Aorta (tissue), 5 donors: ENCODE measurements around the gene ARID1B. TPM values are rescaled to one million over a fixed set of nuclear protein-coding genes. Genes with fewer than 3 reads are reported as not detected.

Source experiments
- ATAC-seq: fragments of 200-7000 bp; cut with Tn5 transposase; one replicate; pipeline ENCODE4 v1.9.1; 2022; ENCODE audit warnings: moderate library complexity; ENCODE audit not compliant: low FRiP score
- DNase-seq, 2 donors: peaks; one replicate each; pipeline ENCODE4 v3.0.0-alpha.2; 2020
- H3K27ac ChIP-seq, 2 donors: one replicate each; pipeline ENCODE4 v1.5.1; 2013; ENCODE audit warnings: low read length in 2 of 2, mild to moderate bottlenecking in 2 of 2, moderate library complexity in 2 of 2, control low read depth in 1 of 2, inconsistent platforms in 1 of 2, low read depth in 1 of 2
- H3K27me3 ChIP-seq, 2 donors: one replicate each; pipeline ENCODE4 v1.6.1; 2013; ENCODE audit warnings: control low read depth in 1 of 2, low read length in 1 of 2, mild to moderate bottlenecking in 1 of 2, moderate library complexity in 1 of 2; ENCODE audit not compliant: insufficient read depth in 2 of 2, control insufficient read depth in 1 of 2
- H3K36me3 ChIP-seq, 2 donors: one replicate each; pipeline ENCODE4 v1.6.1; 2013; ENCODE audit warnings: control low read depth in 1 of 2, low read length in 1 of 2, mild to moderate bottlenecking in 1 of 2; ENCODE audit not compliant: insufficient read depth in 2 of 2, control insufficient read depth in 1 of 2
- H3K4me1 ChIP-seq, 2 donors: one replicate each; pipeline ENCODE4 v1.6.1; 2013; ENCODE audit warnings: low read length in 2 of 2, control low read depth in 1 of 2, mild to moderate bottlenecking in 1 of 2, moderate library complexity in 1 of 2; ENCODE audit not compliant: insufficient read depth in 2 of 2, control insufficient read depth in 1 of 2
- H3K4me3 ChIP-seq, 2 donors: one replicate each; pipeline ENCODE4 v1.5.1; 2013; ENCODE audit warnings: low read length in 2 of 2, control low read depth in 1 of 2, mild to moderate bottlenecking in 1 of 2
- H3K9me3 ChIP-seq: one replicate; pipeline ENCODE4 v1.6.1; 2013; ENCODE audit warnings: mild to moderate bottlenecking, low read length; ENCODE audit not compliant: control insufficient read depth
- WGBS, 2 donors: extraction: QIAGEN DNeasy Blood & Tissue Kit; methylation state at CpG; one replicate each; pipeline ENCODE4 v1.1.7; 2013; 5-methylcytosine and 5-hydroxymethylcytosine counted together
- intact Hi-C, 2 donors: fragments of 100-400 bp; cut with DNase I; formaldehyde crosslinking; loops; one replicate each; pipeline versions ENCODE4 v1.14.2 to v1.15.0; 2022
- polyA plus RNA-seq, 2 donors: library from polyadenylated mRNA; stranded (reverse); fragments of 200-250 nt; gene quantifications; one replicate each; pipeline ENCODE4 v1.2.3, GENCODE V29; 2013
- total RNA-seq, 2 donors: library from RNA; stranded (reverse); fragmentation: NEBNext Ultra II Directional; extraction: Animal tissue kit (Norgen Biotek cat#: 25700); gene quantifications; one replicate each; pipeline ENCODE4 v1.2.1, GENCODE V29; 2021
- donor health status: healthy with polysubstance abuse.
- donor health status: Bipolar disorder and iron deficiency.
- donor health status: DM: no; HTN: no; CAD: no.
- donor health status: DM: no; HTN: no; CAD: no.
- donor health status: DM: yes; HTN: yes; CAD: no.

ARID1B gene
- total and polyA plus RNA-seq, 4 donors: 6.5 to 143 (median 54.5) TPM

- Histone ChIP-seq H3K9me3 (no peaks in the 10 kb centered on the region), H3K27me3 (no peaks in the 10 kb centered on the region), H3K27ac (no peak overlapping the region), H3K4me3 (no peak overlapping the region), H3K36me3 (no peaks in the 10 kb centered on the region), H3K4me1 (peaks cover 4% of the 10 kb centered on the region in 2 donors)
- intact Hi-C loops: no loop called here
- ATAC-seq (no peak), DNase-seq (no peak)
- 49 to 51% methylated on average over 8 of the region's 8 CpGs for WGBS, 2 donors
Observed at GRCh38 chr6:156824142-156824541, 47.0 kb downstream of the ARID1B start.

- no peaks in the 10 kb centered on the region for H3K27me3 ChIP-seq
- no peak overlapping the region for H3K27ac ChIP-seq
- no peak overlapping the region for H3K4me3 ChIP-seq
- WGBS, 2 donors: 14 to 28% methylated on average over 3 of the region's 3 CpGs
- no peaks in the 10 kb centered on the region for H3K36me3 ChIP-seq
- peaks cover 4% of the 10 kb centered on the region in 2 donors for H3K4me1 ChIP-seq
- intact Hi-C loops: loop anchor here in 1 of 2 donors (5.0 kb wide), 1 partner anchor 43 kb away; no protein-coding TSS in a partner anchor
- DNase-seq: no peak
- no peaks in the 10 kb centered on the region for H3K9me3 ChIP-seq
- no peak for ATAC-seq
Observed at GRCh38 chr6:156825475-156825874, 48.3 kb downstream of the ARID1B start.

DNA sequence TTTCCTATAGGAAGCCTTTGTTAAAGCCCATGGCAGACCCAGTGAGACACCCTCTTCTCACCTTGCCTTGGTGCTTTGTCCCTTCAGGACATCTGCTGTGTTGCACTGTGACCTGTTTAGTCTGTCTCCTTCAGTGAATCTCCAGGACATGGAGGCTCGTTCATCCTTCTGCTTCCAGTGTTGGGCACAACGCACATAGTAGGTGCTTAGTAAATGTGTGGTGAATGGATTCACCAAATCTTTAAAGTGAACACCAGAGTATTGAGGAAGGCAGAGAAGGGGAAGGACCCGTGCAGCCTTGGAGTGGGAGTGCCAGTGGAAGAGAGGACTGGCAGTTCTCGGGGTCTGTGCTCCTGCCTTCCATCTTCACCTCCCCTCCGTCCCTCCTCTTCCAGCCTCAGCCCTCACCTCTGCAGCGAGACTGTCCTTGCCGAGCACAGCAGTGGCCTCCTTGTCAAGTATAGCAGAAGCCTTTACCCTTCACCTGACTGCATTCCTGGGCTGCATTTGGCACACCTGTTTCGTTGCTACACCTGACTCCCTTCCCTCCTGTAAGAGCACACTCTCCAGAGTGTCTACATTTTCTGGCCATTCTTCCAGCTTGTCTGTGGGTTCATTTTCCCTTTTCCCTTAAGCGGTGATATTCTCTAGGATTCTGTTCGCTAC is 49.2 kb downstream of the ARID1B start:
- no peak overlapping the region for H3K4me3 ChIP-seq
- peaks cover 4% of the 10 kb centered on the region in 2 donors for H3K4me1 ChIP-seq
- no peak for DNase-seq
- no peaks in the 10 kb centered on the region for H3K9me3 ChIP-seq
- H3K27ac ChIP-seq: no peak overlapping the region
- 93% methylated on average over 10 of the region's 10 CpGs for WGBS, 2 donors
- intact Hi-C loops: loop anchor here in 1 of 2 donors (5.0 kb wide), 1 partner anchor 44 kb away; no protein-coding TSS in a partner anchor
- ATAC-seq: peak; percentile 16
- H3K36me3 ChIP-seq: no peaks in the 10 kb centered on the region
- no peaks in the 10 kb centered on the region for H3K27me3 ChIP-seq

- H3K4me3 ChIP-seq: no peak overlapping the region
- no peaks in the 10 kb centered on the region for H3K36me3 ChIP-seq
- intact Hi-C loops: loop anchor here in 1 of 2 donors (5.0 kb wide), 1 partner anchor 45 kb away; no protein-coding TSS in a partner anchor
- H3K4me1 ChIP-seq: peaks cover 3 to 6% of the 10 kb centered on the region in 2 donors
- DNase-seq (no peak), ATAC-seq (no peak)
- no peaks in the 10 kb centered on the region for H3K9me3 ChIP-seq
- 24 to 31% methylated on average over 4 of the region's 4 CpGs for WGBS, 2 donors
- no peaks in the 10 kb centered on the region for H3K27me3 ChIP-seq
- H3K27ac ChIP-seq: peak overlapping the region in 1 of 2 donors; percentile 80
Observed at GRCh38 chr6:156827382-156827781, 50.2 kb downstream of the ARID1B start.

DNA sequence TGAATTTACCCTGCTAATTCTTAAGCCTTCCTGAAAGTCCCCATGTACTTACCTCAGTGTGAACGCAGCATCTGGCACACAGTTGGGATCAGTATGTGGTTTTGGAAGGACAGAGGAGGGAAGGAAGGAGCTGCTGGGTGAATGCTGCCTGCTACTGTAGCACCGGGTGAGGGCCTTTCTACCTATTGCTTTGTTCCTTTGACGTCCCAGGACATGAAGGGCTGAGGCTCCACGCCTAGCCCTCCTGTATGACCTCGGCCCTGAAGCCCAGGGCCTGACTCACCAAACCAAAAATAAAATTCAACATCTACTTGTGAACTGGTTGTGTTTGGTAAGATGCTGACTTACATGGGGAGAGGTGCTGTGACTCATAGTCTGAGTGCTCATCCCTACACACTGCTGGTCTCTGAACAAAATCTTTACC is 51.1 kb downstream of the ARID1B start:
- intact Hi-C loops: loop anchor here in 1 of 2 donors (5.0 kb wide), 1 partner anchor 46 kb away; no protein-coding TSS in a partner anchor
- ATAC-seq (peak; percentile 75), DNase-seq (no peak)
- Histone ChIP-seq H3K9me3 (no peaks in the 10 kb centered on the region), H3K4me3 (no peak overlapping the region), H3K27me3 (no peaks in the 10 kb centered on the region), H3K4me1 (peaks cover 0 to 7% of the 10 kb centered on the region in 2 donors), H3K27ac (peak overlapping the region; percentile 46 to 95), H3K36me3 (no peaks in the 10 kb centered on the region)
- 14% methylated on average over 5 of the region's 5 CpGs for WGBS, 2 donors

DNA sequence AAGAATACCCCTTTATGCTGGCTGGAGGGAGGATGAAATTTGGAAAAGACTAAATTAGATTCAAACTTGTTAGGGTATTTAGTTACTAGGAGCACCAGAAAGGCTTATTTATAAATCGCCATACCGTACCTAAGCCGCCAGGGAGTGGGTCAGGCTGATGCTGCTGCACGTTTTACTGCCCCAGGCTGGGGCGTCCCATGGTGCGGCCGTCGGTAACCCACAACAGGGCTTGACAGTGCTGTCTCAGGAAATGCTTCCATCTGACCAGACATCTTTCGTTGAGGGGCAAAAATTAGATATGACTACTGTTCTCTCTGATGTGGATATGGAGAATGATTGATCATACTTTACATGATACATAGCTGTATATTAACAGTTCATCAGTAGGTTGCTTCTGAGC is 52.9 kb downstream of the ARID1B start:
- no peak for DNase-seq
- Histone ChIP-seq H3K4me3 (no peak overlapping the region), H3K27me3 (no peaks in the 10 kb centered on the region), H3K4me1 (peaks cover 3 to 7% of the 10 kb centered on the region in 2 donors), H3K27ac (no peak overlapping the region), H3K36me3 (no peaks in the 10 kb centered on the region), H3K9me3 (no peaks in the 10 kb centered on the region)
- intact Hi-C loops: loop anchor here in 1 of 2 donors (5.0 kb wide), 1 partner anchor 48 kb away; no protein-coding TSS in a partner anchor
- ATAC-seq: no peak
- 93 to 96% methylated on average over 9 of the region's 9 CpGs for WGBS, 2 donors

DNA sequence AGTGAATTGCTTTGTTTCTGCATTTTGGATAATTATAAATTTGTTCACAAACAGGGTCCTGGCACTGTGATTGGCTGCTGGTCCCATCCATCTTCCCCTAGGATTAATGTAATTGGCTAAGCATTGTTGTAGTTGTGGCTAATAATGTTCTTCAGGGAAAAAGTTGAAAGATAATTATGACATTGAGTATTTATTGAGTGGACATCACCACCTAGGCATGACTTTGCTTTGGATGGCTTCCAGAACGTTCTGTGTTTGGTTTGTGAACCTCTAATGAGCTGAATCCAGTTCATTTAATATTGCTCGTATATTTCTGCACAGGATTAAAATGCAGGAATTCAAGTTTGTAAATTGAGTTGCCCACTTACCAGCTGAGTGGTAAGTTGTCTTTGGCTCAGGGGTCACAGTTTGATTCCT is 55.1 kb downstream of the ARID1B start:
- intact Hi-C loops: loop anchor here in 1 of 2 donors (5.0 kb wide), 1 partner anchor 50 kb away; no protein-coding TSS in a partner anchor
- no peak overlapping the region for H3K27ac ChIP-seq
- H3K27me3 ChIP-seq: no peaks in the 10 kb centered on the region
- no peaks in the 10 kb centered on the region for H3K9me3 ChIP-seq
- no peak for ATAC-seq
- H3K36me3 ChIP-seq: no peaks in the 10 kb centered on the region
- WGBS, 2 donors: 4 to 7% methylated on average over 2 of the region's 2 CpGs
- no peak overlapping the region for H3K4me3 ChIP-seq
- H3K4me1 ChIP-seq: peaks cover 3 to 7% of the 10 kb centered on the region in 2 donors
- DNase-seq: no peak

DNA sequence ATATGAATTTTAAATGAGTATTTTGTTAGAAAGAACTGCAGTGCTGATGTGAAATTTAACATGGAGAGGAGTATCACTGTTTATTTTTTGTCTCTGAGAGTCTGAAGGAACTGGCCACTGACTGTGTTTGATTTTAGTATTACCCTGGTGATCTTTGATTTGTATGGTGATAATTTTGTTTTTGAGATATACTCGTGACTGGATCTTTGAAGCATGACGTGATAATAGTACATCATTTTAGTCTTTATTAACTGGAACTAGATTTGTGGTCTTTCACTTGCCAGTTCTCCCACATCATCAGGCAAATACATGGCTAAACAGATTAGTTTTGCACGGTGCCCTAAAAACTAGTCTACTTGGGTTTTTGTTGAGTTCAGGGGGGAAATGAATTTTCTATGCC is 55.5 kb downstream of the ARID1B start:
- no peaks in the 10 kb centered on the region for H3K27me3 ChIP-seq
- DNase-seq: no peak
- peak overlapping the region in 1 of 2 donors; percentile 19 for H3K27ac ChIP-seq
- no peaks in the 10 kb centered on the region for H3K36me3 ChIP-seq
- no peaks in the 10 kb centered on the region for H3K9me3 ChIP-seq
- WGBS, 2 donors: 7 to 12% methylated on average over 3 of the region's 3 CpGs
- no peak overlapping the region for H3K4me3 ChIP-seq
- H3K4me1 ChIP-seq: peaks cover 3 to 7% of the 10 kb centered on the region in 2 donors
- ATAC-seq: no peak
- intact Hi-C loops: loop anchor here in 1 of 2 donors (5.0 kb wide), 1 partner anchor 50 kb away; no protein-coding TSS in a partner anchor

DNA sequence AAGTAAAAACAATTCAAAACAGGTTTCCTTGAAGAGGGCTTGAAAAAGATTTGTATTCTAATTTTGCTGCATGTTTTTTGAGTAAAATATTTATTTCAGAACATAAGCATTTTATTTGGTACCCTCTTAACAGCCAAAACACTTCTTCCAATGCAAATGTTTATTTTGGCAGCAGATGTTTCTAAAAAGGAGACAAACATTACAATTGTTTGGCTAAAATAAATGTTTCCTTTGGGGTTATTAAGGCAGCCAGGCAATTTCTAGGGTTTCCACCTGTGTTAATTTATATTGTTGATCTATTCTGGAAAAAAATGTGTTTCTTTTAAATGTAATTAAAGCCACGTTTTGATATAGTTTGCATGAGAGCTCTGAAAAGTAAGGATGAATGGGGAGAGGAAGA is 56.6 kb downstream of the ARID1B start:
- H3K36me3 ChIP-seq: no peaks in the 10 kb centered on the region
- intact Hi-C loops: loop anchor here in 1 of 2 donors (5.0 kb wide), 1 partner anchor 51 kb away; no protein-coding TSS in a partner anchor
- H3K4me1 ChIP-seq: peaks cover 3 to 5% of the 10 kb centered on the region in 2 donors
- 5 to 6% methylated on average over 1 of the region's 1 CpG for WGBS, 2 donors
- DNase-seq (no peak), ATAC-seq (no peak)
- H3K27ac ChIP-seq: no peak overlapping the region
- H3K4me3 ChIP-seq: no peak overlapping the region
- H3K27me3 ChIP-seq: no peaks in the 10 kb centered on the region
- H3K9me3 ChIP-seq: no peaks in the 10 kb centered on the region
